HG03558 (cell line): ENCODE data around the gene SIPA1.

Experiments
- ATAC-seq: cut with Tn5 transposase; IDR thresholded peaks from one replicate; pipeline ENCODE4 v1.9.1; 2021; ENCODE audit warnings: moderate number of reproducible peaks; ENCODE audit not compliant: unreplicated experiment; ENCODE audit errors: extremely low read depth

The SIPA1 gene

GRCh38 chr11:65637794-65638419 is at the start of gene SIPA1:
Gene SIPA1, plus strand, starts transcription at chr11:65638101. Its CDS starts 2,821 bp downstream, at chr11:65640922.
- ATAC-seq, result no peak

GRCh38 chr11:65588199-65589054 is 49.5 kb upstream of the SIPA1 start:
- peak; percentile 46 for ATAC-seq

- ATAC-seq, result no peak
These were observed 48.3 kb upstream of the SIPA1 start for GRCh38 chr11:65589444-65590239.

- ATAC-seq, result no peak
These were observed 47.6 kb upstream of the SIPA1 start for GRCh38 chr11:65590240-65590738.

GRCh38 chr11:65591939-65592857 is 45.7 kb upstream of the SIPA1 start:
- no peak for ATAC-seq

- ATAC-seq, result no peak
These were observed 44.9 kb upstream of the SIPA1 start for GRCh38 chr11:65592858-65593517.

GRCh38 chr11:65593518-65594414 is 44.1 kb upstream of the SIPA1 start:
- no peak for ATAC-seq

GRCh38 chr11:65595131-65595530 is 42.8 kb upstream of the SIPA1 start:
- no peak for ATAC-seq

GRCh38 chr11:65595543-65596281 is 42.2 kb upstream of the SIPA1 start, which contains the start of gene KCNK7:
Gene KCNK7, minus strand, starts transcription at chr11:65595800. Its CDS starts 28 bp downstream, at chr11:65595772.
- no peak for ATAC-seq

- no peak for ATAC-seq
These were observed 41.4 kb upstream of the SIPA1 start for GRCh38 chr11:65596520-65596919.

GRCh38 chr11:65598258-65598699 is 39.6 kb upstream of the SIPA1 start:
- no peak for ATAC-seq

GRCh38 chr11:65599216-65599954 is 38.5 kb upstream of the SIPA1 start:
- no peak for ATAC-seq

- ATAC-seq, result no peak
These were observed 38.0 kb upstream of the SIPA1 start for GRCh38 chr11:65599955-65600246.

- no peak for ATAC-seq
These were observed 33.6 kb upstream of the SIPA1 start for GRCh38 chr11:65604258-65604657.

GRCh38 chr11:65606876-65607613 is 30.9 kb upstream of the SIPA1 start:
- no peak for ATAC-seq
